ENCODE measurements around the gene GATB.
A peak's percentile ranks its signal among the peaks of the same experiment; 100 is the strongest.

Gene GATB

GRCh38 chr4:151692821-151693673 is 67.8 kb downstream of the GATB start:
- DNase-seq (ENCODE audit: insufficient read length, low spot score): no peak
- FAIRE-seq: no peak
- no peak for TF ChIP-seq CTCF (IDR thresholded peaks at IDR 0.05; ENCODE audit: insufficient read depth, missing control alignments)

- TF ChIP-seq CTCF (IDR thresholded peaks at IDR 0.05; ENCODE audit: insufficient read depth, missing control alignments): no peak
- DNase-seq (ENCODE audit: insufficient read length, low spot score): no peak
- no peak for FAIRE-seq
Measured at GRCh38 chr4:151692443-151692782, 68.4 kb downstream of the GATB start.

- TF ChIP-seq CTCF (IDR thresholded peaks at IDR 0.05; ENCODE audit: insufficient read depth, missing control alignments): no peak
- FAIRE-seq: no peak
- no peak for DNase-seq (ENCODE audit: insufficient read length, low spot score)
Measured at GRCh38 chr4:151691639-151692442, 69.0 kb downstream of the GATB start.

- FAIRE-seq (no peak), DNase-seq (ENCODE audit: insufficient read length, low spot score) (no peak)
- TF ChIP-seq CTCF (IDR thresholded peaks at IDR 0.05; ENCODE audit: insufficient read depth, missing control alignments): no peak
Measured at GRCh38 chr4:151690876-151691275, 69.9 kb downstream of the GATB start.

- no peak for FAIRE-seq
- TF ChIP-seq CTCF (IDR thresholded peaks at IDR 0.05; ENCODE audit: insufficient read depth, missing control alignments): no peak
- peak; percentile 51 for DNase-seq (ENCODE audit: insufficient read length, low spot score)
Measured at GRCh38 chr4:151690164-151690870, 70.5 kb downstream of the GATB start.

- no peak for TF ChIP-seq CTCF (IDR thresholded peaks at IDR 0.05; ENCODE audit: insufficient read depth, missing control alignments)
- no peak for FAIRE-seq
Measured at GRCh38 chr4:151689211-151689991, 71.4 kb downstream of the GATB start.

More at GRCh38 chr4:151689211-151689991, 71.4 kb downstream of the GATB start:
- no peak for DNase-seq (ENCODE audit: insufficient read length, low spot score)
